GM19324 (cell line): ENCODE results near the gene GALNT10.
A peak's percentile ranks its signal among the peaks of the same experiment; 100 is the strongest.

Experiments
- ATAC-seq: cut with Tn5 transposase; IDR thresholded peaks from one replicate; pipeline ENCODE4 v1.9.1; 2021; ENCODE audit warnings: mild to moderate bottlenecking, moderate library complexity; ENCODE audit not compliant: unreplicated experiment, low FRiP score

Gene GALNT10

GRCh38 chr5:154393850-154394249 is 203.3 kb downstream of the GALNT10 start:
- ATAC-seq: no peak

- no peak for ATAC-seq
These were observed 203.8 kb downstream of the GALNT10 start for GRCh38 chr5:154394307-154394706.

- ATAC-seq: peak; percentile 72
These were observed 205.0 kb downstream of the GALNT10 start for GRCh38 chr5:154395407-154396106.

GRCh38 chr5:154396128-154396527 is 205.6 kb downstream of the GALNT10 start:
- no peak for ATAC-seq

GRCh38 chr5:154397652-154398406 is 207.3 kb downstream of the GALNT10 start:
- ATAC-seq: no peak

- no peak for ATAC-seq
These were observed 210.1 kb downstream of the GALNT10 start for GRCh38 chr5:154400678-154401077.

- ATAC-seq: no peak
These were observed 210.8 kb downstream of the GALNT10 start for GRCh38 chr5:154401355-154401754.

GRCh38 chr5:154401931-154402330 is 211.4 kb downstream of the GALNT10 start:
- no peak for ATAC-seq

GRCh38 chr5:154402611-154403010 is 212.1 kb downstream of the GALNT10 start:
- ATAC-seq: no peak

GRCh38 chr5:154403234-154403633 is 212.7 kb downstream of the GALNT10 start:
- no peak for ATAC-seq

- ATAC-seq: no peak
These were observed 213.3 kb downstream of the GALNT10 start for GRCh38 chr5:154403776-154404387.

GRCh38 chr5:154405078-154405792 is 214.7 kb downstream of the GALNT10 start:
- ATAC-seq: peak; percentile 92

- ATAC-seq: no peak
These were observed 215.7 kb downstream of the GALNT10 start for GRCh38 chr5:154406231-154406630.

GRCh38 chr5:154406826-154407225 is 216.3 kb downstream of the GALNT10 start:
- ATAC-seq: no peak

- no peak for ATAC-seq
These were observed 218.3 kb downstream of the GALNT10 start for GRCh38 chr5:154408811-154409210.

GRCh38 chr5:154409230-154409840 is 218.8 kb downstream of the GALNT10 start:
- no peak for ATAC-seq

GRCh38 chr5:154410008-154410407 is 219.5 kb downstream of the GALNT10 start:
- ATAC-seq: no peak

GRCh38 chr5:154410786-154411185 is 220.3 kb downstream of the GALNT10 start:
- ATAC-seq: no peak

GRCh38 chr5:154411338-154411737 is 220.8 kb downstream of the GALNT10 start:
- no peak for ATAC-seq

GRCh38 chr5:154412316-154412715 is 221.8 kb downstream of the GALNT10 start:
- no peak for ATAC-seq
